Neural progenitor cell (in vitro differentiated cells): ENCODE results near the gene OR6C1. TPM values are rescaled to one million over a fixed set of nuclear protein-coding genes. Genes with fewer than 3 reads are reported as not detected.

ENCODE experiments used
- DNase-seq: peaks from one replicate; pipeline ENCODE4 v3.0.0-alpha.2; 2016; ENCODE audit warnings: low spot score
- H2AFZ ChIP-seq: fragments of 200-600 bp; sonication (generic); replicated peaks from 2 replicates; pipeline ENCODE4 v1.6.1; 2016; ENCODE audit warnings: antibody characterized with exemption
- H3F3A ChIP-seq: fragments of 200-600 bp; sonication (generic); 2 replicates; pipeline ENCODE4 v1.6.1; 2016; ENCODE audit warnings: antibody characterized with exemption, low read depth
- H3K27ac ChIP-seq: fragments of 200-600 bp; sonication (generic); 2 replicates; pipeline ENCODE4 v1.5.1; 2016; ENCODE audit warnings: mild to moderate bottlenecking
- H3K27me3 ChIP-seq: fragments of 200-600 bp; sonication (generic); 2 replicates; pipeline ENCODE4 v1.6.1; 2016; ENCODE audit warnings: mild to moderate bottlenecking, moderate library complexity
- H3K36me3 ChIP-seq: fragments of 200-600 bp; sonication (generic); 2 replicates; pipeline ENCODE4 v1.5.1; 2016
- H3K4me1 ChIP-seq: fragments of 200-600 bp; sonication (generic); 2 replicates; pipeline ENCODE4 v1.6.1; 2016; ENCODE audit warnings: mixed run types
- H3K4me2 ChIP-seq: fragments of 200-600 bp; sonication (generic); 2 replicates; pipeline ENCODE4 v1.6.1; 2016
- H3K4me3 ChIP-seq: fragments of 200-600 bp; sonication (generic); 2 replicates; pipeline ENCODE4 v1.5.1; 2016
- H3K79me2 ChIP-seq: fragments of 200-600 bp; sonication (generic); 2 replicates; pipeline ENCODE4 v1.6.1; 2016; ENCODE audit warnings: low read depth
- H3K9ac ChIP-seq: fragments of 200-600 bp; sonication (generic); 2 replicates; pipeline ENCODE4 v1.6.1; 2016
- H3K9me3 ChIP-seq: fragments of 200-600 bp; sonication (generic); 2 replicates; pipeline ENCODE4 v1.5.1; 2016; ENCODE audit warnings: low read depth
- H4K20me1 ChIP-seq: fragments of 200-600 bp; sonication (generic); 2 replicates; pipeline ENCODE4 v1.6.1; 2016; ENCODE audit warnings: low read depth
- H3K27ac Mint-ChIP-seq: 3 replicates; pipeline ENCODE4 v1.8.0; 2021; ENCODE audit warnings: mixed read lengths
- H3K27me3 Mint-ChIP-seq: 2 replicates; pipeline ENCODE4 v1.8.0; 2022; ENCODE audit warnings: low read depth, mild to moderate bottlenecking, inconsistent platforms, moderate library complexity, mixed read lengths; ENCODE audit not compliant: insufficient read depth
- H3K36me3 Mint-ChIP-seq: 3 replicates; pipeline ENCODE4 v1.8.0; 2021; ENCODE audit warnings: mixed read lengths
- H3K4me1 Mint-ChIP-seq: 3 replicates; pipeline ENCODE4 v1.8.0; 2021; ENCODE audit warnings: mixed read lengths
- H3K4me3 Mint-ChIP-seq: 3 replicates; pipeline ENCODE4 v1.8.0; 2021; ENCODE audit warnings: mild to moderate bottlenecking, moderate library complexity, mixed read lengths
- H3K9me3 Mint-ChIP-seq: 3 replicates; pipeline ENCODE4 v1.8.0; 2020; ENCODE audit warnings: mixed read lengths
- EZH2 ChIP-seq: fragments of 200-600 bp; sonication (generic); IDR thresholded peaks from 2 replicates; pipeline ENCODE4 v1.6.1; 2017; ENCODE audit warnings: antibody characterized with exemption, mild to moderate bottlenecking, moderate library complexity
- EZH2phosphoT487 ChIP-seq: fragments of 200-600 bp; sonication (generic); IDR thresholded peaks from 2 replicates; pipeline ENCODE4 v1.6.1; 2017; ENCODE audit warnings: antibody characterized with exemption
- total RNA-seq: library from RNA; depleted of rRNA; stranded (reverse); fragments of >200 nt; gene quantifications from 2 replicates; pipeline ENCODE4 v1.2.3, GENCODE V29; 2015; ENCODE audit warnings: low replicate concordance
- TF ChIP-seq, protein P1 (sequence below): fragments of 200-600 bp; sonication (generic); IDR thresholded peaks from 2 replicates; pipeline ENCODE4 v1.5.1; 2017; ENCODE audit warnings: antibody characterized with exemption, mild to moderate bottlenecking

OR6C1 gene
- not detected in 2 replicates for total RNA-seq

DNA sequence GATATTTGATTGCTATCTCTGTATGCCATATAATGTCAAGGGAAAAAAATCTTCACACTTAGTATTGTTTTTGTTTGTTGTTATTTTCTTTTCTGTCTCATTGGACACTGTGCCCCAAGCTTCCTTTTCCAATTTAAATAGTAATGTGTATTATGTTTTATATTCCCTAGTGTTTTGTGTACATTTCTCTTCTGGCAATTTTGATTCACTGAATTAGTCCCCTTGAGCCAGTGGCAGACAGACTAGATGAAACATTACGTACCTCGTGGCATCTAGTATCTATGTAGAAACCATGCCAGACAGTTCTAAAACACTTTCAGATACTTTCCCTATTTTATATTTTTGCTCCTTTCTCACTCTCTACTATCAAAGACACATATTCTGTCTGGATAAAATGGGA is at the start of gene OR6C1:
Gene OR6C1, plus strand, starts transcription at position 301 of the 400 bp plus-strand sequence. CDS start 6,257 bp downstream, outside the sequence.
- H3F3A ChIP-seq = no peaks in the 10 kb centered on the region
- H3K27me3 Mint-ChIP-seq = no peaks in the 10 kb centered on the region
- no peaks in the 10 kb centered on the region for H3K4me1 Mint-ChIP-seq
- no peak within 1 kb of the TSS for H3K9ac ChIP-seq
- H3K27me3 ChIP-seq = no peaks in the 10 kb centered on the region
- H2AFZ ChIP-seq = no peak within 1 kb of the TSS
- no peak within 1 kb of the TSS for H3K4me3 ChIP-seq
- no peak within 1 kb of the TSS for H3K27ac ChIP-seq
- no peak within 1 kb of the TSS for H3K4me3 Mint-ChIP-seq
- TF ChIP-seq, protein P1, sequence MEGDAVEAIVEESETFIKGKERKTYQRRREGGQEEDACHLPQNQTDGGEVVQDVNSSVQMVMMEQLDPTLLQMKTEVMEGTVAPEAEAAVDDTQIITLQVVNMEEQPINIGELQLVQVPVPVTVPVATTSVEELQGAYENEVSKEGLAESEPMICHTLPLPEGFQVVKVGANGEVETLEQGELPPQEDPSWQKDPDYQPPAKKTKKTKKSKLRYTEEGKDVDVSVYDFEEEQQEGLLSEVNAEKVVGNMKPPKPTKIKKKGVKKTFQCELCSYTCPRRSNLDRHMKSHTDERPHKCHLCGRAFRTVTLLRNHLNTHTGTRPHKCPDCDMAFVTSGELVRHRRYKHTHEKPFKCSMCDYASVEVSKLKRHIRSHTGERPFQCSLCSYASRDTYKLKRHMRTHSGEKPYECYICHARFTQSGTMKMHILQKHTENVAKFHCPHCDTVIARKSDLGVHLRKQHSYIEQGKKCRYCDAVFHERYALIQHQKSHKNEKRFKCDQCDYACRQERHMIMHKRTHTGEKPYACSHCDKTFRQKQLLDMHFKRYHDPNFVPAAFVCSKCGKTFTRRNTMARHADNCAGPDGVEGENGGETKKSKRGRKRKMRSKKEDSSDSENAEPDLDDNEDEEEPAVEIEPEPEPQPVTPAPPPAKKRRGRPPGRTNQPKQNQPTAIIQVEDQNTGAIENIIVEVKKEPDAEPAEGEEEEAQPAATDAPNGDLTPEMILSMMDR = no peak
- TF ChIP-seq EZH2phosphoT487 = no peak
- no peak for TF ChIP-seq EZH2
- DNase-seq = no peak
- no peaks in the 10 kb centered on the region for H3K36me3 ChIP-seq
- no peaks in the 10 kb centered on the region for H4K20me1 ChIP-seq
- H3K9me3 Mint-ChIP-seq = no peaks in the 10 kb centered on the region
- H3K27ac Mint-ChIP-seq = no peak within 1 kb of the TSS
- H3K36me3 Mint-ChIP-seq = no peaks in the 10 kb centered on the region
- H3K9me3 ChIP-seq = no peaks in the 10 kb centered on the region
- H3K79me2 ChIP-seq = no peaks in the 10 kb centered on the region
- H3K4me1 ChIP-seq = no peaks in the 10 kb centered on the region
- no peak within 1 kb of the TSS for H3K4me2 ChIP-seq

DNA sequence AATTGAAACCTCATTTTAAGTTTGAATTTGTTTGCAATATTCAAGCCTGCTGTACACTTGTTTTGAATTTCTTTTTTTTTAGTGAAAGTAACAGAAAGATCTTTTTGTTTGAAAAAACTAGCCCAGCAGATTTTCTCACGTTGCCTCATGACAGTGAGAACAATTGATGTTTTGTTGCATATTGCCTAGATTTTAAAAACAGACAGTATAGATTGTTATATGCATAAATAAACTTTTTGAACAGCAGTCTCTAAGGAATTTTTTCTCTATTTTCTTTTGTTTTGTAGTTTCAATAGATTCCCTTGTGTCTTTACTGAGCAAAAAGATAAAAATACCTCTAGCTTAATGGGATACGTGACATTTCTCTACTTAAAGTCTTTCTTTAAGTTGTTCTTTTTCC is 33.2 kb upstream of the OR6C1 start:
- no peak overlapping the region for H3K9ac ChIP-seq
- H3K4me1 ChIP-seq = no peaks in the 10 kb centered on the region
- H3K4me3 ChIP-seq = no peak overlapping the region
- H2AFZ ChIP-seq = no peak overlapping the region
- no peaks in the 10 kb centered on the region for H3K9me3 ChIP-seq
- no peaks in the 10 kb centered on the region for H3K9me3 Mint-ChIP-seq
- no peaks in the 10 kb centered on the region for H4K20me1 ChIP-seq
- H3K4me2 ChIP-seq = no peak overlapping the region
- H3K79me2 ChIP-seq = no peaks in the 10 kb centered on the region
- H3F3A ChIP-seq = no peaks in the 10 kb centered on the region
- no peak overlapping the region for H3K27ac ChIP-seq
- no peaks in the 10 kb centered on the region for H3K27me3 ChIP-seq
- TF ChIP-seq EZH2 = no peak
- DNase-seq = no peak
- no peaks in the 10 kb centered on the region for H3K36me3 ChIP-seq
- no peak overlapping the region for H3K4me3 Mint-ChIP-seq
- no peaks in the 10 kb centered on the region for H3K4me1 Mint-ChIP-seq
- no peaks in the 10 kb centered on the region for H3K27me3 Mint-ChIP-seq
- no peaks in the 10 kb centered on the region for H3K36me3 Mint-ChIP-seq
- no peak overlapping the region for H3K27ac Mint-ChIP-seq

DNA sequence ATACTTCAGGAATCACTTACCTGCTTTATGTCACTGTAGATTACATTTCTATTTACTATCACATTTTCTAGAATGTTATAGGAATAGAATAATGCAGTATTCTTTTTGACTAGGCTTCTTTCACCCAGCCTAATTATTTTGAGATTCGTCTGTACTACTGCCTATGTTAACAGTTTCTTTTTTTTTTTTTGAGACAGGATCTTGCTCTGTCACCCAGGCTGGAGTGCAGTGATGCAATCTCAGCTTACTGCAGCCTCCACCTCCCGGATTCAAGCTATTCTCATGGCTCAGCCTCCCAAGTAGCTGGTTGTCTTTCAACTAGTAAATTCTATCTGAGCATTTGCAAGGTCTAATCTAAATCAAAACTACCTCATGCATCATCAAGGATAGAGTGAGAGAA is 24.1 kb upstream of the OR6C1 start:
- no peak overlapping the region for H3K4me3 ChIP-seq
- Mint-ChIP-seq H3K36me3 (no peaks in the 10 kb centered on the region), H3K4me1 (no peaks in the 10 kb centered on the region), H3K27ac (no peak overlapping the region), H3K27me3 (no peaks in the 10 kb centered on the region), H3K9me3 (no peaks in the 10 kb centered on the region), H3K4me3 (no peak overlapping the region)
- H3K36me3 ChIP-seq = no peaks in the 10 kb centered on the region
- no peak overlapping the region for H3K27ac ChIP-seq
- H3K4me1 ChIP-seq = no peaks in the 10 kb centered on the region
- no peaks in the 10 kb centered on the region for H4K20me1 ChIP-seq
- no peak overlapping the region for H3K9ac ChIP-seq
- no peaks in the 10 kb centered on the region for H3K79me2 ChIP-seq
- H3K27me3 ChIP-seq = no peaks in the 10 kb centered on the region
- H3K9me3 ChIP-seq = no peaks in the 10 kb centered on the region
- TF ChIP-seq, protein P1 = no peak
- TF ChIP-seq EZH2phosphoT487 (no peak), EZH2 (no peak)
- no peak overlapping the region for H3K4me2 ChIP-seq
- H3F3A ChIP-seq = no peaks in the 10 kb centered on the region
- no peak for DNase-seq
- no peak overlapping the region for H2AFZ ChIP-seq

DNA sequence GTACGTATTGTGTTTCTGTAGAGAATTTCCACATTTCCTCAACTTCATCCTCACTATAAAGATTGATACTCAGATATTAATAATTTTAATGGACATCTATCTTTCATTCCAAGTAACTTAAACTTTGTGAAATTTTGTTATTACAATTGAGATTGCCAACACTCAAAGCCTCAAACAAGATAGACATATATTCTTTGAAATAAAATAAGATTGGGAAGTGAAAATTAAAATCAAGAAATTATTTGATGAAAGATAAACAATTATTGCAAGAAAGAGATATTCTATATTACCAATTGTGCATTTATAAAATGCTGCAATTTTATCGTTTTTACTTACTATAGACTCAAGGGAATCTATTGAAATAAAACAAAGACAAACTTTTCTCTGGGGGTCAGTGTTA is 17.7 kb upstream of the OR6C1 start, which contains the start of gene OR6C6:
Gene OR6C6, minus strand, starts transcription at position 101 of the 400 bp plus-strand sequence. CDS start 1,337 bp downstream, outside the sequence.
- H3K36me3 Mint-ChIP-seq = no peaks in the 10 kb centered on the region
- no peaks in the 10 kb centered on the region for H3K9me3 Mint-ChIP-seq
- H3K36me3 ChIP-seq = no peaks in the 10 kb centered on the region
- no peaks in the 10 kb centered on the region for H3K4me1 ChIP-seq
- no peak within 1 kb of the TSS for H2AFZ ChIP-seq
- no peak within 1 kb of the TSS for H3K4me2 ChIP-seq
- no peaks in the 10 kb centered on the region for H3K9me3 ChIP-seq
- H3F3A ChIP-seq = no peaks in the 10 kb centered on the region
- no peaks in the 10 kb centered on the region for H4K20me1 ChIP-seq
- no peak within 1 kb of the TSS for H3K4me3 ChIP-seq
- H3K27ac ChIP-seq = no peak within 1 kb of the TSS
- no peak for DNase-seq
- no peak within 1 kb of the TSS for H3K4me3 Mint-ChIP-seq
- H3K9ac ChIP-seq = no peak within 1 kb of the TSS
- H3K27ac Mint-ChIP-seq = no peak within 1 kb of the TSS
- no peaks in the 10 kb centered on the region for H3K27me3 ChIP-seq
- H3K4me1 Mint-ChIP-seq = no peaks in the 10 kb centered on the region
- no peak for TF ChIP-seq EZH2
- TF ChIP-seq, protein P1 = no peak
- TF ChIP-seq EZH2phosphoT487 = no peak
- no peaks in the 10 kb centered on the region for H3K79me2 ChIP-seq
- H3K27me3 Mint-ChIP-seq = no peaks in the 10 kb centered on the region
